ENCODE data around the gene CD300LB.

- TF ChIP-seq, protein P1, sequence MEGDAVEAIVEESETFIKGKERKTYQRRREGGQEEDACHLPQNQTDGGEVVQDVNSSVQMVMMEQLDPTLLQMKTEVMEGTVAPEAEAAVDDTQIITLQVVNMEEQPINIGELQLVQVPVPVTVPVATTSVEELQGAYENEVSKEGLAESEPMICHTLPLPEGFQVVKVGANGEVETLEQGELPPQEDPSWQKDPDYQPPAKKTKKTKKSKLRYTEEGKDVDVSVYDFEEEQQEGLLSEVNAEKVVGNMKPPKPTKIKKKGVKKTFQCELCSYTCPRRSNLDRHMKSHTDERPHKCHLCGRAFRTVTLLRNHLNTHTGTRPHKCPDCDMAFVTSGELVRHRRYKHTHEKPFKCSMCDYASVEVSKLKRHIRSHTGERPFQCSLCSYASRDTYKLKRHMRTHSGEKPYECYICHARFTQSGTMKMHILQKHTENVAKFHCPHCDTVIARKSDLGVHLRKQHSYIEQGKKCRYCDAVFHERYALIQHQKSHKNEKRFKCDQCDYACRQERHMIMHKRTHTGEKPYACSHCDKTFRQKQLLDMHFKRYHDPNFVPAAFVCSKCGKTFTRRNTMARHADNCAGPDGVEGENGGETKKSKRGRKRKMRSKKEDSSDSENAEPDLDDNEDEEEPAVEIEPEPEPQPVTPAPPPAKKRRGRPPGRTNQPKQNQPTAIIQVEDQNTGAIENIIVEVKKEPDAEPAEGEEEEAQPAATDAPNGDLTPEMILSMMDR (IDR thresholded peaks at IDR 0.05), result no peak
- no peak for TF ChIP-seq EP300 (IDR thresholded peaks at IDR 0.05)
These were observed 31.3 kb downstream of the CD300LB start for GRCh38 chr17:74499992-74500391.

All from sigmoid colon (tissue), 4 donors.